GM12878 (cell line): ENCODE data around the gene C19orf73. TPM values are rescaled to one million over a fixed set of nuclear protein-coding genes. Genes with fewer than 3 reads are reported as not detected.

ENCODE experiments used
- ATAC-seq: fragments of 200-7000 bp; cut with Tn5 transposase; 3 replicates; pipeline ENCODE4 v1.9.1; 2020; ENCODE audit warnings: mild to moderate bottlenecking, moderate library complexity
- BruUV-seq: library from RNA; stranded (reverse); fragments of 400-500 nt; replicated peaks from 2 replicates; lab custom pipeline; 2021; lab: Mats Ljungman, UMichigan
- CTCF ChIA-PET: fragments of 300-600 bp; sonication (Branson Sonifier 250); formaldehyde crosslinking; extraction: SDS; loops from one replicate; lab custom pipeline; 2021; ENCODE audit warnings: inconsistent platforms; lab: Yijun Ruan, JAX
- POLR2A ChIA-PET: fragments of 350-600 bp; formaldehyde crosslinking; extraction: SDS; loops from one replicate; lab custom pipeline; 2021; ENCODE audit warnings: inconsistent platforms; lab: Charles Lee
- RAD21 ChIA-PET: fragments of 300-600 bp; sonication (Branson Sonifier 250); formaldehyde crosslinking; loops from one replicate; lab custom pipeline; 2023; ENCODE audit warnings: antibody characterized with exemption; ENCODE audit not compliant: unreplicated experiment; lab: Charles Lee
- SMC1A ChIA-PET: fragments of 300-600 bp; sonication (Branson Sonifier 250); formaldehyde crosslinking; loops from one replicate; lab custom pipeline; 2023; ENCODE audit not compliant: unreplicated experiment, uncharacterized antibody; lab: Charles Lee
- DNase-seq: peaks from one replicate; pipeline ENCODE4 v3.0.0-alpha.2; 2011; ENCODE audit warnings: low read depth, low spot score
- FAIRE-seq: peaks from 3 replicates; lab custom pipeline; 2011; peaks lifted over from hg19 to GRCh38; lab: Jason Lieb, UNC
- H2AFZ ChIP-seq: 2 replicates; pipeline ENCODE4 v1.6.0; 2011; ENCODE audit warnings: low read depth, low read length, control low read depth; ENCODE audit not compliant: control insufficient read depth
- H3K27ac ChIP-seq: 2 replicates; pipeline ENCODE4 v1.5.1; 2011; ENCODE audit warnings: control low read depth; ENCODE audit not compliant: control insufficient read depth, insufficient read depth
- H3K27me3 ChIP-seq, 2 experiments: replicated peaks in 1 of 2; 2 replicates each; pipeline versions ENCODE4 v1.6.0 to v1.6.1; 2011; ENCODE audit warnings: low read length in 1 of 2; ENCODE audit not compliant: control insufficient read depth in 2 of 2, insufficient read depth in 2 of 2
- H3K36me3 ChIP-seq, 2 experiments: 2 replicates each; pipeline ENCODE4 v1.5.1; 2011; ENCODE audit warnings: low read length in 1 of 2; ENCODE audit not compliant: control insufficient read depth in 2 of 2, insufficient read depth in 2 of 2
- H3K4me1 ChIP-seq: 2 replicates; pipeline ENCODE4 v1.6.1; 2011; ENCODE audit warnings: mild to moderate bottlenecking, low read length, moderate library complexity, mixed read lengths; ENCODE audit not compliant: control insufficient read depth, insufficient read depth
- H3K4me2 ChIP-seq: 2 replicates; pipeline ENCODE4 v1.6.0; 2011; ENCODE audit warnings: control low read depth; ENCODE audit not compliant: control insufficient read depth, insufficient read depth
- H3K4me3 ChIP-seq: fragments of 200-600 bp; sonication (generic); 2 replicates; pipeline ENCODE4 v1.5.1; 2016
- H3K79me2 ChIP-seq: 2 replicates; pipeline ENCODE4 v1.6.0; 2011; ENCODE audit warnings: low read length; ENCODE audit not compliant: control insufficient read depth, insufficient read depth
- H3K9ac ChIP-seq: 2 replicates; pipeline ENCODE4 v1.8.0; 2011; ENCODE audit warnings: low read length, control low read depth, mixed read lengths; ENCODE audit not compliant: control insufficient read depth, insufficient read depth
- H3K9me3 ChIP-seq: replicated peaks from 3 replicates; pipeline ENCODE4 v1.5.1; 2011; ENCODE audit warnings: mild to moderate bottlenecking, low read length; ENCODE audit not compliant: control insufficient read depth, insufficient read depth
- H4K20me1 ChIP-seq: 2 replicates; pipeline ENCODE4 v1.6.0; 2011; ENCODE audit not compliant: control insufficient read depth, insufficient read depth
- BCL3 ChIP-seq: IDR thresholded peaks from 2 replicates; pipeline ENCODE4 v1.6.1; 2011; ENCODE audit warnings: borderline replicate concordance, low read depth, mild to moderate bottlenecking, moderate library complexity, low read length; ENCODE audit not compliant: insufficient read depth, poor library complexity, severe bottlenecking
- BMI1 ChIP-seq: fragments of 450-650 bp; IDR thresholded peaks from 2 replicates; pipeline ENCODE4 v1.6.1; 2016; ENCODE audit warnings: mild to moderate bottlenecking, moderate library complexity, borderline replicate concordance
- ETV6 ChIP-seq, 2 experiments: fragments of 450-650 bp in 1 of 2; IDR thresholded peaks in 1 of 2; conservative IDR thresholded peaks in 1 of 2; 2 replicates each; pipeline ENCODE4 v1.6.1; 2014; ENCODE audit warnings: antibody characterized with exemption in 1 of 2, borderline replicate concordance in 1 of 2, low read depth in 1 of 2, mild to moderate bottlenecking in 1 of 2, moderate library complexity in 1 of 2
- HCFC1 ChIP-seq: fragments of 150-350 bp; IDR thresholded peaks from 2 replicates; pipeline ENCODE4 v1.6.1; 2014; ENCODE audit warnings: low read length
- HDAC6 ChIP-seq: fragments of 200-600 bp; sonication (generic); IDR thresholded peaks from one replicate; pipeline ENCODE4 v1.8.0; 2017; ENCODE audit warnings: antibody characterized with exemption; ENCODE audit not compliant: unreplicated experiment
- KDM1A ChIP-seq: fragments of 200-600 bp; sonication (generic); IDR thresholded peaks from 2 replicates; pipeline ENCODE4 v1.6.1; 2016; ENCODE audit warnings: borderline replicate concordance
- LARP7 ChIP-seq: fragments of 450-650 bp; IDR thresholded peaks from 2 replicates; pipeline ENCODE4 v1.6.1; 2017; ENCODE audit warnings: mild to moderate bottlenecking
- NKRF ChIP-seq: fragments of 450-650 bp; conservative IDR thresholded peaks from 2 replicates; pipeline ENCODE4 v1.6.1; 2017; ENCODE audit warnings: mild to moderate bottlenecking, moderate library complexity
- POLR2AphosphoS5 ChIP-seq: IDR thresholded peaks from 2 replicates; pipeline ENCODE4 v1.6.1; 2011; ENCODE audit warnings: mild to moderate bottlenecking, low read length, inconsistent platforms
- USF1 ChIP-seq: IDR thresholded peaks from 2 replicates; pipeline ENCODE4 v1.6.1; 2011; ENCODE audit warnings: borderline replicate concordance, low read depth, mild to moderate bottlenecking, moderate library complexity, mixed read lengths, low read length; ENCODE audit not compliant: insufficient read depth; ENCODE audit errors: extremely low read length
- WGBS: methylation state at CpG from one replicate; pipeline ENCODE4 v1.1.6; 2016; ENCODE audit warnings: low lambda C conversion rate; ENCODE audit not compliant: insufficient replicate concordance, insufficient coverage; ENCODE audit errors: missing lambda C conversion rate; 5-methylcytosine and 5-hydroxymethylcytosine counted together
- in situ Hi-C: fragments of 300-500 bp; cut with MboI; formaldehyde crosslinking; loops from 9 replicates; pipeline ENCODE4 v1.14.3; 2018; ENCODE audit warnings: mixed read lengths
- intact Hi-C: fragments of 100-400 bp; cut with micrococcal nuclease; formaldehyde crosslinking; loops from one replicate; pipeline ENCODE4 v1.14.2; 2022; ENCODE audit not compliant: unreplicated experiment
- polyA plus RNA-seq, 11 experiments: library from polyadenylated mRNA; depleted of rRNA in 4 of 11; unstranded in 6 of 11; stranded (reverse) in 5 of 11; fragments of >200 nt; fragmentation: Nextera tagmentation in 4 of 11; fragmentation: Illumina TruSeq in 1 of 11; extraction: Ambion mirVana in 4 of 11; extraction: Trizol in 1 of 11; gene quantifications; 1 replicate in 1 of 11; 2 replicates in 10 of 11; pipeline versions ENCODE4 v1.2.1 to v1.2.3, GENCODE V29; 2011 to 2016; ENCODE audit warnings: inconsistent platforms in 2 of 11, missing spikeins in 2 of 11, low read depth in 1 of 11
- total RNA-seq, 4 experiments: library from RNA; depleted of rRNA in 3 of 4; stranded (reverse); fragments of >200 nt in 3 of 4; fragmentation: Illumina TruSeq in 1 of 4; extraction: Trizol in 1 of 4; gene quantifications; 2 replicates each; pipeline versions ENCODE4 v1.2.1 to v1.2.3, GENCODE V29; 2013 to 2021

Gene C19orf73
- total and polyA plus RNA-seq, 10 of the 15 experiments (the other 5 are each of a cell fraction or from before 2014, with no cell fraction given), result 0.20 to 2.0 (median 0.80) TPM

GRCh38 chr19:49111218-49111998 lies 7.5 kb downstream of the C19orf73 start:
- in situ Hi-C loops, result no loop called here
- H3K4me1 ChIP-seq, result peaks cover 4% of the 10 kb centered on the region
- WGBS, result 89% methylated on average over 11 of the region's 11 CpGs
- intact Hi-C loops, result no loop called here
- SMC1A ChIA-PET, result no interaction called here
- no peak for ATAC-seq
- RAD21 ChIA-PET, result interaction anchor here (0.9 kb wide), 1 partner anchor 14 kb away, joined by 4 read pairs; no protein-coding TSS in a partner anchor
- no peak overlapping the region for H3K4me3 ChIP-seq
- no peak for DNase-seq
- H2AFZ ChIP-seq, result no peak overlapping the region
- H4K20me1 ChIP-seq, result no peaks in the 10 kb centered on the region
- CTCF ChIA-PET, result interaction anchor here (0.7 to 2.0 kb wide), 2 partner anchors 11 to 13 kb away, joined by 3 to 12 read pairs; no protein-coding TSS in a partner anchor
- no peaks in the 10 kb centered on the region for H3K9me3 ChIP-seq
- no peak overlapping the region for H3K9ac ChIP-seq
- H3K27ac ChIP-seq, result no peak overlapping the region
- H3K79me2 ChIP-seq, result no peaks in the 10 kb centered on the region
- H3K36me3 ChIP-seq, result peaks cover under 1 to 21% of the 10 kb centered on the region in 2 experiments; a peak in 3 of 4 replicates
- H3K27me3 ChIP-seq, result no peaks in the 10 kb centered on the region
- no peak overlapping the region for H3K4me2 ChIP-seq
- POLR2A ChIA-PET, result no interaction called here
- no TSS peak for BruUV-seq
- TF ChIP-seq POLR2AphosphoS5 (peak; percentile 45; the same call in 1 of the 2 replicates), BCL3 (peak; percentile 48), KDM1A (no peak)
- FAIRE-seq, result no peak

- H2AFZ ChIP-seq, result no peak overlapping the region
- ATAC-seq (no peak), DNase-seq (no peak), FAIRE-seq (no peak)
- intact Hi-C loops (no loop called here), in situ Hi-C loops (no loop called here)
- no peak overlapping the region for H3K4me2 ChIP-seq
- H3K27me3 ChIP-seq, result no peaks in the 10 kb centered on the region
- no peak overlapping the region for H3K9ac ChIP-seq
- H3K36me3 ChIP-seq, result peaks cover 7 to 27% of the 10 kb centered on the region in 2 experiments
- SMC1A ChIA-PET, result no interaction called here
- no peaks in the 10 kb centered on the region for H3K9me3 ChIP-seq
- no peak overlapping the region for H3K4me3 ChIP-seq
- RAD21 ChIA-PET, result interaction anchor here (0.9 kb wide), 1 partner anchor 13 kb away, joined by 4 read pairs; no protein-coding TSS in a partner anchor
- peaks cover 4% of the 10 kb centered on the region for H3K4me1 ChIP-seq
- H4K20me1 ChIP-seq, result no peaks in the 10 kb centered on the region
- CTCF ChIA-PET, result interaction anchor here (2.0 kb wide), 1 partner anchor 13 kb away, joined by 12 read pairs; no protein-coding TSS in a partner anchor
- no TSS peak for BruUV-seq
- H3K79me2 ChIP-seq, result no peaks in the 10 kb centered on the region
- H3K27ac ChIP-seq, result no peak overlapping the region
- POLR2A ChIA-PET, result no interaction called here
- WGBS, result 82% methylated on average over 3 of the region's 3 CpGs
- no peak for TF ChIP-seq USF1
- TF ChIP-seq ETV6 (conservative IDR thresholded peaks at IDR 0.05 in 1 of 2, IDR thresholded peaks at IDR 0.05 in 1 of 2; ENCODE audit: borderline replicate concordance in 1 of 2, low read depth in 1 of 2), result no peak
- no peak for TF ChIP-seq HCFC1
- no peak for TF ChIP-seq HDAC6
- TF ChIP-seq BMI1, result no peak
- no peak for TF ChIP-seq LARP7
- no peak for TF ChIP-seq NKRF
- no peak for TF ChIP-seq KDM1A
Observed at GRCh38 chr19:49110567-49110966, 8.4 kb downstream of the C19orf73 start.
